ENCODE data around the gene FAM131A. TPM values are rescaled to one million over a fixed set of nuclear protein-coding genes. Genes with fewer than 3 reads are reported as not detected.

Gene FAM131A
- polyA plus RNA-seq, 3 donors: 9.7 to 17.2 (median 12.9) TPM

DNA sequence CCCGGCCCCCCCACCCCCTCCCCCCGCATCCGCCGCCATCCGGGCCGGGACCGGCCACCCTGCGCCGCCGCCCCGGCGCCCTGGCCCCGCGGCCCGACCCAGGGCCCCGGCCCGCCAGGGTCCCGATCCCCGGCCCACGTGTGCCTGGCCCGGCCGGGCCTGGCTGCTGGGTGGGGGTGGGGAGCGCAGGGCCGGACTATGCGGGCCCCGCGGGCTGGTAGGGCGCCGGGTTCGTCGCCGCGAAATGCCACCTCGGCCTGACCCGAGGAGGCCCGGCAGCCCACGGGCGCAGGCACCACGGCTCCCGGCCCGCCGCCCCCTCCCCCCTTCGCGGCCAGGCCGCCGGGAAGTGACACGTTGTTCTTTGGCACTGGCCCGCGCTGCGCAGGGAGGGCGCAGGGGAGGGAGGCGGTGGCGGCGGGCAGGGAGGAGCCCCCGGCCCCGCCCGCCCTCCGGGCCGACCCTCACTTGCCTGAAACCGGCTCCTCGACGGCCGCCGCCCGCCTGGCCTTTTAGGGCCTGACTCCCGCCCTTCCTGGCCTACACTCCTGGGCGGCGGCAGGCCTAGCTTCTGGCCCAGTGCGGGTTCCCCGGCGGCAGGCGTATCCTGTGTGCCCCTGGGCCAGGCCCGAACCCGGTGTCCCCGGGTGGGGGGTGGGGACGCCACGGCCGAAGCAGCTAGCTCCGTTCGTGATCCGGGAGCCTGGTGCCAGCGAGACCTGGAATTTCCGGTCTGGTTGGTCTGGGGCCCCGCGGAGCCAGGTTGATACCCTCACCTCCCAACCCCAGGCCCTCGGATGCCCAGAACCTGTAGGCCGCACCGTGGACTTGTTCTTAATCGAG lies 22.5 kb upstream of the FAM131A start:
- DNase-seq (ENCODE audit: extremely low read depth in 1 of 11, low read depth in 9 of 11, low spot score in 4 of 11): peak in 5 of 11 donors; percentile 21 to 55 (median 40)

DNA sequence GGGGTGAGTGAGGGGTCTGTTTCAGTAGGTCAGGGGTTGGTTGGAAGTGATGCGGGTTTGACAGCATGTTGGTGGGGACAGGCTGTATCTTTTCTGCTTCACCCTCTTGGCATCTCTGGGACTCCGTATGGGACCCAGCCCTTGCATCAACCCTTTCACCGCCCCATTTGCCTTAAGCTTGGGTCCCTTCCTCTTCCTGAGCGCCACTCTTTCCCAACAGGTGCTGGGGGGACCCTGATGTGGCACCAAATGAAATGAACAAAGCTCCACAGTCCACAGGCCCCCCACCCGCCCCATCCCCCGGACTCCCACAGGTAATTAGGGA lies 21.9 kb upstream of the FAM131A start:
- DNase-seq (ENCODE audit: extremely low read depth in 1 of 11, low read depth in 9 of 11, low spot score in 4 of 11): no peak

- DNase-seq (ENCODE audit: extremely low read depth in 1 of 11, low read depth in 9 of 11, low spot score in 4 of 11): no peak
These were observed 21.3 kb upstream of the FAM131A start for GRCh38 chr3:184315871-184316661.

DNA sequence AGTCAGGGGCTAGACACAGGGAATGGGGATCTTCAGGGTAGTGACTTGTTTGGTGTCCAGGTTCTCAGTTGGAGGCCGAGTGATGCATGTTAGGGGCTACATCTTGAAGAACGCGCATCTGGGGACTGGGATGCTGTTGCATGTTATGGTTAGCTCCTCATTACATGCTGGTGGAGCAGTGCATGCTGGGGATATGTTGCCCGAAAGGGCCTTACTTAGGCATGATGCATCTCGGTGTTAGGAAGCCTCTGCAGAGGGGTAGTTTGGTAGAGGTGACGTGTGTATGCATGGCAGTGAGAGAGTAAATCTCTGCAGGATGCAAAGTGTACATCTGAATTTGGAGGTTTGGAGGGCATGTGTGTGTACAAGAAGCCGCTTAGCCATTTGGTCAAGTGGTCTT lies 20.6 kb upstream of the FAM131A start:
- DNase-seq (ENCODE audit: extremely low read depth in 1 of 11, low read depth in 9 of 11, low spot score in 4 of 11): no peak

DNA sequence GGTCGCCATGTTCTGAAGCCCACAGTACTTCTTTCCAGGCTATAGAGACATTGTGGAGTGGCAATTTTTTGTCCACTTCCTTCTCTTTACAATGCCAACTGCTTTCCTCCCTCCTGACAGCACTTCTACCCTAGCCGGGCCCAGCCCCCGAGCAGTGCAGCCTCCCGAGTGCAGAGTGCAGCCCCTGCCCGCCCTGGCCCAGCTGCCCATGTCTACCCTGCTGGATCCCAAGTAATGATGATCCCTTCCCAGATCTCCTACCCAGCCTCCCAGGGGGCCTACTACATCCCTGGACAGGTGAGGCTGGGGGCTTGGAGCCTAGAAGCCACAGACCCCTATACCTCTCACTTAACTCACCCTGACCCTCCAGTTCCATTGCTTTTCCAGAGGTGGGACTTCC lies 20.2 kb upstream of the FAM131A start:
- no peak for DNase-seq (ENCODE audit: extremely low read depth in 1 of 11, low read depth in 9 of 11, low spot score in 4 of 11)

GRCh38 chr3:184320104-184320445 lies 17.3 kb upstream of the FAM131A start:
- DNase-seq (ENCODE audit: extremely low read depth in 1 of 11, low read depth in 9 of 11, low spot score in 4 of 11): no peak

DNA sequence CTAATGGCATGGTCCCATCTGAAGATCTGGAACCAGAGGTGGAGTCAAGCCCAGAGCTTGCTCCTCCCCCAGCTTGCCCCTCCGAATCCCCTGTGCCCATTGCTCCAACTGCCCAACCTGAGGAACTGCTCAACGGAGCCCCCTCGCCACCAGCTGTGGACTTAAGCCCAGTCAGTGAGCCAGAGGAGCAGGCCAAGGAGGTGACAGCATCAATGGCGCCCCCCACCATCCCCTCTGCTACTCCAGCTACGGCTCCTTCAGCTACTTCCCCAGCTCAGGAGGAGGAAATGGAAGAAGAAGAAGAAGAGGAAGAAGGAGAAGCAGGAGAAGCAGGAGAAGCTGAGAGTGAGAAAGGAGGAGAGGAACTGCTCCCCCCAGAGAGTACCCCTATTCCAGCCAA lies 15.7 kb upstream of the FAM131A start:
- DNase-seq (ENCODE audit: extremely low read depth in 1 of 11, low read depth in 9 of 11, low spot score in 4 of 11): no peak

DNA sequence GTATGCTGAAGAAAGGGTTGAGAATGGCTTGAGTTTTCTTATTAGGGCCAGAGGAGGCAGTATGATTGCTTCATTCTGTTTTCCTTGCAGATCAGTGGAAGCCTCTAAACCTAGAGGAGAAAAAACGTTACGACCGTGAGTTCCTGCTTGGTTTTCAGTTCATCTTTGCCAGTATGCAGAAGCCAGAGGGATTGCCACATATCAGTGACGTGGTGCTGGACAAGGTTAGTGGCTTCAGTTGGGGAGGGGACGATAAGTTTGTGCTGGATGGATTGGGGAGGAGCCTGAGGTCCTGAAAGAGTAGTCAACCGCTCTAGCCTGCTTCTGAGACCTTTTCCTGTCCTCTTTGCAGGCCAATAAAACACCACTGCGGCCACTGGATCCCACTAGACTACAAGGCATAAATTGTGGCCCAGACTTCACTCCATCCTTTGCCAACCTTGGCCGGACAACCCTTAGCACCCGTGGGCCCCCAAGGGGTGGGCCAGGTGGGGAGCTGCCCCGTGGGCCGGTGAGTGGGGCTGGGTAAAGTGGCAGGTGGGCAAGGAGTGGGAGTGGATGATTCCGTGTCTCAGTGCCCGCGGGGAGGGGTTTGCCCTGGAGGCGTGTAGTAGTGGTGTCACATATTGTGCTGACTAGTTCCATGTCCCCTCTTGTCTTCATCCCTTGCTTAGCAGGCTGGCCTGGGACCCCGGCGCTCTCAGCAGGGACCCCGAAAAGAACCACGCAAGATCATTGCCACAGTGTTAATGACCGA lies 14.5 kb upstream of the FAM131A start:
- DNase-seq (ENCODE audit: extremely low read depth in 1 of 11, low read depth in 9 of 11, low spot score in 4 of 11): no peak

- no peak for DNase-seq (ENCODE audit: extremely low read depth in 1 of 11, low read depth in 9 of 11, low spot score in 4 of 11)
These were observed 13.7 kb upstream of the FAM131A start for GRCh38 chr3:184323696-184324095.

GRCh38 chr3:184325269-184325668 lies 12.1 kb upstream of the FAM131A start:
- DNase-seq (ENCODE audit: extremely low read depth in 1 of 11, low read depth in 9 of 11, low spot score in 4 of 11): no peak

DNA sequence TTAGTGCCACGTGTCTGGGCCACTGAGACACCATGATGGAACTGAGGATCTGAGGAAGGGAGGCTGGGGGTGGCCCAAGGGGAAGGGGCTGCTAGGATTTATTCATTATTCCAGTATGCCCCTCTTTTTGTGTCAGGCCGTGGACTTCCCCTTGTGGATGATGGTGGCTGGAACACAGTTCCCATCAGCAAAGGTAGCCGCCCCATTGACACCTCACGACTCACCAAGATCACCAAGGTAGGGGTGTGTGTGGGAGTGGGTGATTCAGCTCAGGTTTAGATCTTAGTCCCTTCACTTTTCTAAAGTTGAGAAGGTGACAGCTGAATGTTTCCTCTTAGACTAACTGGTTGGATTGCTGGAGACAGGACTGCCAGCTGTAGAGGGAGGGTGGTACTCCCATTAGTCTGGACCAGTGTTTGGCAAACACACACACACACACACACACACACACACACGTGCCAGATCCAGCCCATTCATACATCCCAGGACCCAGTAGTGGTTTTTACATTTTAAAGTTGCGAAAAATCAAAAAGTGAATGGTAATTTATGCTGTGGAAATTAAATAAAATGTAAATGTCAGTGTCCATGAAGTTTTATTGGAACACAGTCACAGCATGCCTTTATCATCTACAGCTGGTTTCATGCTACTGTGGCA lies 11.6 kb upstream of the FAM131A start:
- no peak for DNase-seq (ENCODE audit: extremely low read depth in 1 of 11, low read depth in 9 of 11, low spot score in 4 of 11)

- DNase-seq (ENCODE audit: extremely low read depth in 1 of 11, low read depth in 9 of 11, low spot score in 4 of 11): no peak
These were observed 10.2 kb upstream of the FAM131A start for GRCh38 chr3:184327171-184327570.

- DNase-seq (ENCODE audit: extremely low read depth in 1 of 11, low read depth in 9 of 11, low spot score in 4 of 11): no peak
These were observed 8.9 kb upstream of the FAM131A start for GRCh38 chr3:184328516-184328915.

- DNase-seq (ENCODE audit: extremely low read depth in 1 of 11, low read depth in 9 of 11, low spot score in 4 of 11): no peak
These were observed 4.9 kb upstream of the FAM131A start for GRCh38 chr3:184332370-184333090.

DNA sequence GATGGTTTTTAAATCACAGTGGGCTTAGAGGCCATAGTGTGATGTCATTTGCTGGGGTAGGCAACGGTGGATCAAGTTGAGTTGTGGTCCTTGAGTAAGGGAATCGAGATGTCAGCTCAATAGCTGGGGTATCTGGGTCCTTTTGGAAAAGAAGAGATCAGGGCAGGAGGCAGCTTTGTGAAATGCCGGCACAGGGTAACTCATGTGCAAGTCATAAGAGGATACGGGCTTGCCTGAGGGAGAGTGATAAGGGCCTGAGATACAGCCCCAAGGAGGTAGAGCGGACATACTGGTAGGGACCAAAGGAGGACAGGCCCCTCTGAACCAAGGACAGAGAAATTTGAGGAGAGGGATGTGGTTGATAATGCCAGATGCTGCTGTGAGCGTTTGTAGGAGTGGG lies 4.2 kb upstream of the FAM131A start:
- DNase-seq (ENCODE audit: extremely low read depth in 1 of 11, low read depth in 9 of 11, low spot score in 4 of 11): no peak

- DNase-seq (ENCODE audit: extremely low read depth in 1 of 11, low read depth in 9 of 11, low spot score in 4 of 11): no peak
These were observed 3.7 kb upstream of the FAM131A start for GRCh38 chr3:184333700-184334099.

DNA sequence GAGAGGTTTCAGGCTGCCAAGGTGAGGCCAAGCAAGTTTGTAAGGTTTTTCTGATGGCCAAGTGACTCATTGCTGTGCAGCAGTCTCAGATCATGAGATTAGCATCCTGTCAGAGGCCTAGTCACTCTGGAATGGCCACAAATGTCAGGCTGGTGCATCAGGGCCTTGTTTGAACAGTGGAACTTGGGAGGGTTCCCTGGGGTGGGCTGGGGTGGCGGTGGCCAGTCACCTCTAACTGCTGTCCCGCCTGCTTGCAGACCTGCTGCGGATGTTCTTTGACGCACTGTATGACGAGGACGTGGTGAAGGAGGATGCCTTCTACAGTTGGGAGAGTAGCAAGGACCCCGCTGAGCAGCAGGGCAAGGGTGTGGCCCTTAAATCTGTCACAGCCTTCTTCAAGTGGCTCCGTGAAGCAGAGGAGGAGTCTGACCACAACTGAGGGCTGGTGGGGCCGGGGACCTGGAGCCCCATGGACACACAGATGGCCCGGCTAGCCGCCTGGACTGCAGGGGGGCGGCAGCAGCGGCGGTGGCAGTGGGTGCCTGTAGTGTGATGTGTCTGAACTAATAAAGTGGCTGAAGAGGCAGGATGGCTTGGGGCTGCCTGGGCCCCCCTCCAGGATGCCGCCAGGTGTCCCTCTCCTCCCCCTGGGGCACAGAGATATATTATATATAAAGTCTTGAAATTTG lies 2.8 kb upstream of the FAM131A start:
- no peak for DNase-seq (ENCODE audit: extremely low read depth in 1 of 11, low read depth in 9 of 11, low spot score in 4 of 11)

GRCh38 chr3:184335291-184335660 lies 2.1 kb upstream of the FAM131A start:
- DNase-seq (ENCODE audit: extremely low read depth in 1 of 11, low read depth in 9 of 11, low spot score in 4 of 11): no peak

Measured in renal cortex interstitium (tissue), 11 donors.